ENCODE results near the gene RALGDS.
"Not testable (repeated sequence)": the region's sequence is repeated elsewhere in the genome, so short reads cannot be mapped to it uniquely, and the experiment has no call there.

- not testable (repeated sequence) for TF ChIP-seq L3MBTL2 (conservative IDR thresholded peaks at IDR 0.05); HDGF (IDR thresholded peaks at IDR 0.05; ENCODE audit: borderline replicate concordance); FOXA1 (IDR thresholded peaks at IDR 0.05); CTBP1 (IDR thresholded peaks at IDR 0.05; ENCODE audit: borderline replicate concordance); FOXK2 (IDR thresholded peaks at IDR 0.05)
- TF ChIP-seq, protein P1, sequence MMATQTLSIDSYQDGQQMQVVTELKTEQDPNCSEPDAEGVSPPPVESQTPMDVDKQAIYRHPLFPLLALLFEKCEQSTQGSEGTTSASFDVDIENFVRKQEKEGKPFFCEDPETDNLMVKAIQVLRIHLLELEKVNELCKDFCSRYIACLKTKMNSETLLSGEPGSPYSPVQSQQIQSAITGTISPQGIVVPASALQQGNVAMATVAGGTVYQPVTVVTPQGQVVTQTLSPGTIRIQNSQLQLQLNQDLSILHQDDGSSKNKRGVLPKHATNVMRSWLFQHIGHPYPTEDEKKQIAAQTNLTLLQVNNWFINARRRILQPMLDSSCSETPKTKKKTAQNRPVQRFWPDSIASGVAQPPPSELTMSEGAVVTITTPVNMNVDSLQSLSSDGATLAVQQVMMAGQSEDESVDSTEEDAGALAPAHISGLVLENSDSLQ (IDR thresholded peaks at IDR 0.05) = not testable (repeated sequence)
Observed at GRCh38 chr9:133094351-133094750, 26.7 kb downstream of the RALGDS start.

Data from HEK293T (cell line).